GM12891 (cell line): ENCODE measurements around the gene ZMIZ1.

Experiments
- PAX5 ChIP-seq: IDR thresholded peaks from 2 replicates; pipeline ENCODE4 v1.6.1; 2011; ENCODE audit warnings: low read length, moderate library complexity, mild to moderate bottlenecking; ENCODE audit not compliant: insufficient read depth, severe bottlenecking
- POLR2A ChIP-seq: IDR thresholded peaks from 2 replicates; pipeline ENCODE4 v1.6.1; 2011; ENCODE audit warnings: low read depth, low read length, control low read depth
- POLR2AphosphoS5 ChIP-seq: IDR thresholded peaks from 2 replicates; pipeline ENCODE4 v1.6.1; 2011; ENCODE audit warnings: low read depth, low read length, control low read depth
- SPI1 ChIP-seq: IDR thresholded peaks from 2 replicates; pipeline ENCODE4 v1.6.1; 2011; ENCODE audit warnings: low read depth, low read length, control low read depth
- TAF1 ChIP-seq: IDR thresholded peaks from 2 replicates; pipeline ENCODE4 v1.6.1; 2011; ENCODE audit warnings: low read depth, low read length, control low read depth

GRCh38 chr10:79201706-79202105, 132.9 kb downstream of the ZMIZ1 start:
- TF ChIP-seq POLR2AphosphoS5 = no peak
- no peak for TF ChIP-seq POLR2A
- TF ChIP-seq TAF1 = no peak
- no peak for TF ChIP-seq PAX5
- no peak for TF ChIP-seq SPI1
